ES-I3 (cell line): ENCODE measurements around the gene ONECUT2.

ENCODE experiments used
- H3K36me3 ChIP-seq: 2 replicates; pipeline ENCODE4 v1.6.1; 2013; ENCODE audit warnings: mild to moderate bottlenecking, low read length, control low read depth, moderate library complexity; ENCODE audit not compliant: insufficient read depth
- H3K4me1 ChIP-seq: 2 replicates; pipeline ENCODE4 v1.6.1; 2013; ENCODE audit warnings: mild to moderate bottlenecking, control low read depth, low read length; ENCODE audit not compliant: insufficient read depth
- H3K9ac ChIP-seq: 2 replicates; pipeline ENCODE4 v1.6.1; 2013; ENCODE audit warnings: low read depth, mild to moderate bottlenecking, low read length, moderate library complexity
- H3K9me3 ChIP-seq: 2 replicates; pipeline ENCODE4 v1.6.1; 2013; ENCODE audit warnings: mild to moderate bottlenecking, low read length, moderate library complexity; ENCODE audit not compliant: control insufficient read depth, insufficient read depth

Gene ONECUT2

DNA sequence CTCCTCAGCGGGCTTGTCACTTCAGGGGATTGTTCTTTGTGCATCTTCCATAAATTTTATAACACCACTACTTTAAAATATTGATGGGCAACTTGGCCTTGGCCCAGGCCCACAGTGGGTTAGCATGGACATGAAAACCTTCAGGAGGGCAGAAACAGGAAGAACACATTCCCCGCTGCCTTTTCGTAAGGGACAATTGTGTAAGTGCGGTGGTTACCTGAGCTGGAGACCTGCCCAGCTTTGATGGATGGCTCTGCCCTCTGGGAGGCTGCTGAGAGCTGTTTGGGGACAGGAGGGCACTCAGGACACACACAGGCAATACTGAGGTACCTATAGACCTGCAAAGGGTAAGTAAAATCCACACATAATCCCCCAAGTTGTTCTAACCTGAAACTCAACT, 104.5 kb downstream of the ONECUT2 start:
- H3K4me1 ChIP-seq: no peaks in the 10 kb centered on the region
- H3K9me3 ChIP-seq: no peaks in the 10 kb centered on the region
- no peaks in the 10 kb centered on the region for H3K36me3 ChIP-seq
- no peak overlapping the region for H3K9ac ChIP-seq
